SK-N-SH (cell line): Measurements from ENCODE around the gene OMP. TPM values are rescaled to one million over a fixed set of nuclear protein-coding genes. Genes with fewer than 3 reads are reported as not detected.

Source experiments
- CTCF ChIA-PET: fragments of 300-600, 350-600 bp; formaldehyde crosslinking; extraction: SDS; loops from one replicate; lab custom pipeline; 2021; lab: Yijun Ruan, JAX
- POLR2A ChIA-PET: fragments of 350-600 bp; sonication (Branson Sonifier 250); formaldehyde crosslinking; extraction: SDS; loops from one replicate; lab custom pipeline; 2020; ENCODE audit warnings: antibody characterized with exemption, inconsistent platforms; lab: Yijun Ruan, JAX
- DNase-seq: peaks from one replicate; pipeline ENCODE4 v3.0.0; 2012
- H2AFZ ChIP-seq: fragments of 200-600 bp; sonication (generic); 2 replicates; pipeline ENCODE4 v1.8.1; 2016; ENCODE audit warnings: antibody characterized with exemption, mild to moderate bottlenecking, low read depth
- H3F3A ChIP-seq: fragments of 200-600 bp; sonication (generic); replicated peaks from 2 replicates; pipeline ENCODE3; 2016; ENCODE audit warnings: antibody characterized with exemption, mild to moderate bottlenecking; ENCODE audit not compliant: insufficient read depth
- H3K27ac ChIP-seq, 2 experiments: fragments of 200-500 bp in 1 of 2; fragments of 200-600 bp in 1 of 2; sonication (Bioruptor generic) in 1 of 2; sonication (generic), shearing (Covaris generic) in 1 of 2; 2 replicates each; pipeline versions ENCODE4 v1.5.1 to v1.6.1; 2014 to 2016; ENCODE audit warnings: low read depth in 2 of 2, inconsistent platforms in 1 of 2, low read length in 1 of 2, mild to moderate bottlenecking in 1 of 2, mixed read lengths in 1 of 2
- H3K27me3 ChIP-seq: fragments of 200-600 bp; sonication (generic), shearing (Covaris generic); 2 replicates; pipeline ENCODE4 v1.6.1; 2016; ENCODE audit warnings: mixed run types; ENCODE audit not compliant: insufficient read depth
- H3K36me3 ChIP-seq, 2 experiments: fragments of 200-500 bp in 1 of 2; fragments of 200-600 bp in 1 of 2; sonication (Bioruptor generic) in 1 of 2; sonication (generic) in 1 of 2; replicated peaks in 1 of 2; 2 replicates each; pipeline versions ENCODE3 to v1.5.1; 2014 to 2016; ENCODE audit warnings: low read length in 1 of 2, mild to moderate bottlenecking in 1 of 2; ENCODE audit not compliant: insufficient read depth in 2 of 2, control insufficient read depth in 1 of 2
- H3K4me1 ChIP-seq, 2 experiments: fragments of 200-500 bp in 1 of 2; fragments of 200-600 bp in 1 of 2; sonication (Bioruptor generic) in 1 of 2; sonication (generic), shearing (Covaris generic) in 1 of 2; 2 replicates each; pipeline versions ENCODE4 v1.5.1 to v1.6.1; 2014 to 2016; ENCODE audit warnings: low read depth in 1 of 2, low read length in 1 of 2, mixed run types in 1 of 2; ENCODE audit not compliant: insufficient read depth in 2 of 2, control insufficient read depth in 1 of 2
- H3K4me2 ChIP-seq: fragments of 200-600 bp; sonication (generic), shearing (Covaris generic); 2 replicates; pipeline ENCODE4 v1.6.1; 2017; ENCODE audit warnings: mixed run types
- H3K4me3 ChIP-seq, 2 experiments: fragments of 200-500 bp in 1 of 2; fragments of 200-600 bp in 1 of 2; sonication (Bioruptor generic) in 1 of 2; sonication (generic), shearing (Covaris generic) in 1 of 2; 2 replicates each; pipeline versions ENCODE4 v1.5.1 to v1.8.1; 2014 to 2016; ENCODE audit warnings: low read depth in 2 of 2, inconsistent platforms in 1 of 2, low read length in 1 of 2, mild to moderate bottlenecking in 1 of 2, mixed read lengths in 1 of 2, moderate library complexity in 1 of 2
- H3K79me2 ChIP-seq: fragments of 200-600 bp; sonication (generic); 2 replicates; pipeline ENCODE4 v1.8.1; 2017; ENCODE audit warnings: mild to moderate bottlenecking; ENCODE audit not compliant: insufficient read depth
- H3K9ac ChIP-seq: fragments of 200-600 bp; sonication (generic); 2 replicates; pipeline ENCODE4 v1.6.1; 2017; ENCODE audit warnings: mixed run types
- H3K9me2 ChIP-seq: fragments of 200-600 bp; sonication (generic); 2 replicates; pipeline ENCODE4 v1.6.1; 2017; ENCODE audit warnings: mixed run types
- H3K9me3 ChIP-seq: fragments of 200-600 bp; sonication (generic); 2 replicates; pipeline ENCODE4 v1.6.1; 2017; ENCODE audit warnings: mixed run types, mild to moderate bottlenecking, moderate library complexity
- H4K20me1 ChIP-seq: fragments of 200-600 bp; sonication (generic); 2 replicates; pipeline ENCODE4 v1.6.1; 2017; ENCODE audit warnings: mild to moderate bottlenecking, mixed run types; ENCODE audit not compliant: insufficient read depth
- EP300 ChIP-seq, 2 experiments: IDR thresholded peaks; 2 replicates each; pipeline versions ENCODE4 v1.4.0 to v1.6.1; 2012; ENCODE audit warnings: borderline replicate concordance in 1 of 2, low read depth in 1 of 2, low read length in 1 of 2
- EZH2phosphoT487 ChIP-seq: fragments of 200-600 bp; sonication (generic); IDR thresholded peaks from 2 replicates; pipeline ENCODE4 v1.6.1; 2017; ENCODE audit warnings: low read depth, mixed run types, mild to moderate bottlenecking, antibody characterized with exemption, moderate library complexity, borderline replicate concordance
- FOSL2 ChIP-seq: IDR thresholded peaks from 2 replicates; pipeline ENCODE4 v1.4.0; 2012; ENCODE audit warnings: low read depth, mild to moderate bottlenecking, moderate library complexity, borderline replicate concordance
- FOXJ3 ChIP-seq: sonication (generic); formaldehyde crosslinking; IDR thresholded peaks from 2 replicates; pipeline ENCODE4 v1.5.1; 2020; ENCODE audit warnings: mild to moderate bottlenecking, missing genetic modification reagents
- FOXM1 ChIP-seq: IDR thresholded peaks from 2 replicates; pipeline ENCODE4 v1.4.0; 2012; ENCODE audit warnings: low read depth, mild to moderate bottlenecking
- GATA2 ChIP-seq: sonication (generic); formaldehyde crosslinking; IDR thresholded peaks from 2 replicates; pipeline ENCODE4 v1.5.0; 2020; ENCODE audit warnings: mild to moderate bottlenecking, missing genetic modification reagents
- JUND ChIP-seq: IDR thresholded peaks from 2 replicates; pipeline ENCODE4 v1.4.0; 2012
- NFIC ChIP-seq: IDR thresholded peaks from 2 replicates; pipeline ENCODE4 v1.4.0; 2012; ENCODE audit warnings: borderline replicate concordance
- PBX3 ChIP-seq: IDR thresholded peaks from 2 replicates; pipeline ENCODE4; 2012
- RCOR1 ChIP-seq: fragments of 150-350 bp; IDR thresholded peaks from 2 replicates; pipeline ENCODE4 v1.6.1; 2017; ENCODE audit warnings: antibody characterized with exemption, low read length
- REST ChIP-seq: IDR thresholded peaks from 2 replicates; pipeline ENCODE4 v1.6.1; 2012; ENCODE audit warnings: mild to moderate bottlenecking, low read depth, low read length, moderate library complexity
- RFX5 ChIP-seq: IDR thresholded peaks from 2 replicates; pipeline ENCODE4 v1.6.1; 2012; ENCODE audit warnings: mild to moderate bottlenecking, improper control_type of control experiment, low read length
- TCF12 ChIP-seq: IDR thresholded peaks from 2 replicates; pipeline ENCODE4 v1.4.0; 2012
- TEAD4 ChIP-seq: IDR thresholded peaks from 2 replicates; pipeline ENCODE4 v1.4.0; 2012; ENCODE audit warnings: mild to moderate bottlenecking, borderline replicate concordance; ENCODE audit not compliant: insufficient read depth
- WGBS: methylation state at CpG from one replicate; pipeline ENCODE4 v1.1.6; 2017; ENCODE audit warnings: low lambda C conversion rate; 5-methylcytosine and 5-hydroxymethylcytosine counted together
- polyA plus RNA-seq, 3 experiments: library from polyadenylated mRNA; depleted of rRNA; stranded (reverse); fragments of >200 nt; gene quantifications; 2 replicates each; pipeline ENCODE4 v1.2.3, GENCODE V29; 2012
- TF ChIP-seq, protein P1 (sequence below): IDR thresholded peaks from 2 replicates; pipeline ENCODE4 v1.4.0; 2012; ENCODE audit warnings: low read depth, borderline replicate concordance
- TF ChIP-seq, protein P2 (sequence below): fragments of 200-600 bp; sonication (generic); IDR thresholded peaks from 2 replicates; pipeline ENCODE4 v1.6.1; 2017; ENCODE audit warnings: antibody characterized with exemption, mild to moderate bottlenecking, moderate library complexity

OMP gene
- polyA plus RNA-seq, 1 of the 3 experiments (the other 2 are of a cell fraction) = 0.20 TPM

- TF ChIP-seq REST (no peak), TEAD4 (no peak), PBX3 (no peak), EP300 (IDR thresholded peaks at IDR 0.05; ENCODE audit: borderline replicate concordance in 1 of 2, low read depth in 1 of 2, low read length in 1 of 2) (no peak), RFX5 (no peak), FOXM1 (no peak), NFIC (no peak)
- TF ChIP-seq, protein P1, sequence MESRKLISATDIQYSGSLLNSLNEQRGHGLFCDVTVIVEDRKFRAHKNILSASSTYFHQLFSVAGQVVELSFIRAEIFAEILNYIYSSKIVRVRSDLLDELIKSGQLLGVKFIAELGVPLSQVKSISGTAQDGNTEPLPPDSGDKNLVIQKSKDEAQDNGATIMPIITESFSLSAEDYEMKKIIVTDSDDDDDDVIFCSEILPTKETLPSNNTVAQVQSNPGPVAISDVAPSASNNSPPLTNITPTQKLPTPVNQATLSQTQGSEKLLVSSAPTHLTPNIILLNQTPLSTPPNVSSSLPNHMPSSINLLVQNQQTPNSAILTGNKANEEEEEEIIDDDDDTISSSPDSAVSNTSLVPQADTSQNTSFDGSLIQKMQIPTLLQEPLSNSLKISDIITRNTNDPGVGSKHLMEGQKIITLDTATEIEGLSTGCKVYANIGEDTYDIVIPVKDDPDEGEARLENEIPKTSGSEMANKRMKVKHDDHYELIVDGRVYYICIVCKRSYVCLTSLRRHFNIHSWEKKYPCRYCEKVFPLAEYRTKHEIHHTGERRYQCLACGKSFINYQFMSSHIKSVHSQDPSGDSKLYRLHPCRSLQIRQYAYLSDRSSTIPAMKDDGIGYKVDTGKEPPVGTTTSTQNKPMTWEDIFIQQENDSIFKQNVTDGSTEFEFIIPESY = no peak
- TF ChIP-seq, protein P2, sequence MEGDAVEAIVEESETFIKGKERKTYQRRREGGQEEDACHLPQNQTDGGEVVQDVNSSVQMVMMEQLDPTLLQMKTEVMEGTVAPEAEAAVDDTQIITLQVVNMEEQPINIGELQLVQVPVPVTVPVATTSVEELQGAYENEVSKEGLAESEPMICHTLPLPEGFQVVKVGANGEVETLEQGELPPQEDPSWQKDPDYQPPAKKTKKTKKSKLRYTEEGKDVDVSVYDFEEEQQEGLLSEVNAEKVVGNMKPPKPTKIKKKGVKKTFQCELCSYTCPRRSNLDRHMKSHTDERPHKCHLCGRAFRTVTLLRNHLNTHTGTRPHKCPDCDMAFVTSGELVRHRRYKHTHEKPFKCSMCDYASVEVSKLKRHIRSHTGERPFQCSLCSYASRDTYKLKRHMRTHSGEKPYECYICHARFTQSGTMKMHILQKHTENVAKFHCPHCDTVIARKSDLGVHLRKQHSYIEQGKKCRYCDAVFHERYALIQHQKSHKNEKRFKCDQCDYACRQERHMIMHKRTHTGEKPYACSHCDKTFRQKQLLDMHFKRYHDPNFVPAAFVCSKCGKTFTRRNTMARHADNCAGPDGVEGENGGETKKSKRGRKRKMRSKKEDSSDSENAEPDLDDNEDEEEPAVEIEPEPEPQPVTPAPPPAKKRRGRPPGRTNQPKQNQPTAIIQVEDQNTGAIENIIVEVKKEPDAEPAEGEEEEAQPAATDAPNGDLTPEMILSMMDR = no peak
Observed at GRCh38 chr11:77111946-77112345, 9.3 kb downstream of the OMP start (continued).

GRCh38 chr11:77112641-77113381, 10.2 kb downstream of the OMP start:
- H3K27me3 ChIP-seq = no peaks in the 10 kb centered on the region
- CTCF ChIA-PET = interaction anchor here (0.6 to 11.2 kb wide), 22 partner anchors 7 to 1168 kb away, joined by 3 to 111 read pairs (median 4); partner anchors contain the start of gene MYO7A
- WGBS = 88% methylated on average over 15 of the region's 20 CpGs
- no peak for TF ChIP-seq JUND
- no peak for TF ChIP-seq PBX3
- TF ChIP-seq FOSL2 = no peak
- no peak for TF ChIP-seq NFIC
- TF ChIP-seq TCF12 = no peak
- no peak for TF ChIP-seq EZH2phosphoT487
- TF ChIP-seq RCOR1 = no peak
- TF ChIP-seq GATA2 (CRISPR knock-in tag) = no peak
- no peak for TF ChIP-seq FOXJ3 (CRISPR knock-in tag)

More at GRCh38 chr11:77112641-77113381, 10.2 kb downstream of the OMP start:
- POLR2A ChIA-PET = no interaction called here
- no peaks in the 10 kb centered on the region for H3K9me3 ChIP-seq
- no peaks in the 10 kb centered on the region for H3K36me3 ChIP-seq
- H3K27ac ChIP-seq = no peak overlapping the region
- no peaks in the 10 kb centered on the region for H4K20me1 ChIP-seq
- no peaks in the 10 kb centered on the region for H3K9me2 ChIP-seq
- H2AFZ ChIP-seq = no peak overlapping the region
- peaks cover 10% of the 10 kb centered on the region; the same call in 1 of the 2 replicates for H3K79me2 ChIP-seq
- DNase-seq = no peak
- peaks cover 12% of the 10 kb centered on the region for H3F3A ChIP-seq
- peaks cover 10 to 31% of the 10 kb centered on the region in 2 experiments; a peak in 3 of 4 replicates for H3K4me1 ChIP-seq
- no peak overlapping the region for H3K4me3 ChIP-seq
- H3K9ac ChIP-seq = no peak overlapping the region
- H3K4me2 ChIP-seq = no peak overlapping the region
